Astrocyte of the spinal cord (primary cell): Measurements from ENCODE around the gene RABGAP1L.
A peak's percentile ranks its signal among the peaks of the same experiment; 100 is the strongest.
"Not testable (repeated sequence)": the region's sequence is repeated elsewhere in the genome, so short reads cannot be mapped to it uniquely, and the experiment has no call there.

ENCODE experiments used
- DNase-seq: peaks from one replicate; pipeline ENCODE4 v3.0.0; 2011; ENCODE audit warnings: low read depth, low spot score
- H3K4me3 ChIP-seq: 2 replicates; pipeline ENCODE4 v1.5.1; 2011; ENCODE audit warnings: low read depth, mild to moderate bottlenecking, low read length, moderate library complexity
- CTCF ChIP-seq: IDR thresholded peaks from 2 replicates; pipeline ENCODE4 v1.5.1; 2012; ENCODE audit warnings: low read depth, mild to moderate bottlenecking, low read length, inconsistent platforms
- in situ Hi-C: cut with HindIII; loops from 2 replicates; pipeline ENCODE4 v1.10.0; 2017; ENCODE audit warnings: low sequenced_read_pairs

Gene RABGAP1L

GRCh38 chr1:174408146-174408545, 248.8 kb downstream of the RABGAP1L start:
- no peak for TF ChIP-seq CTCF
- DNase-seq, result no peak
- in situ Hi-C loops, result no loop called here
- no peak overlapping the region for H3K4me3 ChIP-seq

- in situ Hi-C loops, DNase-seq: not testable (repeated sequence)
These were observed 250.5 kb downstream of the RABGAP1L start for GRCh38 chr1:174409801-174410200.

GRCh38 chr1:174413632-174414031, 254.3 kb downstream of the RABGAP1L start:
- in situ Hi-C loops, result no loop called here
- DNase-seq, result no peak
- no peak overlapping the region for H3K4me3 ChIP-seq
- peak; percentile 22 for TF ChIP-seq CTCF

More at GRCh38 chr1:174409801-174410200, 250.5 kb downstream of the RABGAP1L start:
- H3K4me3 ChIP-seq, result not testable (repeated sequence)

GRCh38 chr1:174414203-174414602, 254.9 kb downstream of the RABGAP1L start:
- in situ Hi-C loops, result no loop called here
- DNase-seq, result no peak
- no peak overlapping the region for H3K4me3 ChIP-seq
- TF ChIP-seq CTCF, result no peak

GRCh38 chr1:174415506-174415905, 256.2 kb downstream of the RABGAP1L start:
- no peak for DNase-seq
- TF ChIP-seq CTCF, result no peak
- H3K4me3 ChIP-seq, result no peak overlapping the region
- in situ Hi-C loops, result no loop called here

GRCh38 chr1:174417921-174418320, 258.6 kb downstream of the RABGAP1L start:
- DNase-seq, result no peak
- in situ Hi-C loops, result no loop called here
- H3K4me3 ChIP-seq, result no peak overlapping the region
- no peak for TF ChIP-seq CTCF

GRCh38 chr1:174425121-174425520, 265.8 kb downstream of the RABGAP1L start:
- in situ Hi-C loops, result no loop called here
- TF ChIP-seq CTCF, result no peak
- DNase-seq, result no peak

More at GRCh38 chr1:174425121-174425520, 265.8 kb downstream of the RABGAP1L start:
- no peak overlapping the region for H3K4me3 ChIP-seq
